Mesendoderm (in vitro differentiated cells): Measurements from ENCODE around the gene GAPVD1.
A peak's percentile ranks its signal among the peaks of the same experiment; 100 is the strongest.
"Not testable (repeated sequence)": the region's sequence is repeated elsewhere in the genome, so short reads cannot be mapped to it uniquely, and the experiment has no call there.

Experiments used
- DNase-seq: peaks from one replicate; pipeline ENCODE4 v3.0.0; 2013
- H2AK5ac ChIP-seq: 2 replicates; pipeline ENCODE4 v1.6.1; 2013; ENCODE audit warnings: low read length, inconsistent platforms
- H2BK120ac ChIP-seq: 2 replicates; pipeline ENCODE4 v1.6.1; 2013; ENCODE audit warnings: low read depth, mild to moderate bottlenecking, low read length, moderate library complexity, mixed read lengths
- H2BK15ac ChIP-seq: replicated peaks from 2 replicates; pipeline ENCODE4 v1.6.1; 2013; ENCODE audit warnings: low read depth, mild to moderate bottlenecking, moderate library complexity
- H2BK5ac ChIP-seq: 2 replicates; pipeline ENCODE4 v1.6.1; 2013; ENCODE audit warnings: low read length, inconsistent platforms
- H3K18ac ChIP-seq: 2 replicates; pipeline ENCODE4 v1.6.1; 2013; ENCODE audit warnings: mild to moderate bottlenecking, low read length, mixed read lengths
- H3K23ac ChIP-seq: one replicate; pipeline ENCODE4 v1.6.1; 2013; ENCODE audit warnings: low read length
- H3K27ac ChIP-seq: 2 replicates; pipeline ENCODE4 v1.5.1; 2013; ENCODE audit warnings: low read depth, mild to moderate bottlenecking, inconsistent platforms, low read length, moderate library complexity
- H3K27me3 ChIP-seq: 2 replicates; pipeline ENCODE4 v1.6.1; 2013; ENCODE audit warnings: low read length, control low read depth, mild to moderate bottlenecking, inconsistent platforms; ENCODE audit not compliant: insufficient read depth, poor library complexity
- H3K36me3 ChIP-seq: 2 replicates; pipeline ENCODE4 v1.6.1; 2013; ENCODE audit warnings: low read length, inconsistent platforms; ENCODE audit not compliant: control insufficient read depth, insufficient read depth
- H3K4ac ChIP-seq: one replicate; pipeline ENCODE4 v1.6.1; 2013; ENCODE audit warnings: low read depth, mild to moderate bottlenecking, low read length, moderate library complexity
- H3K4me1 ChIP-seq: 2 replicates; pipeline ENCODE4 v1.6.1; 2013; ENCODE audit warnings: low read depth, low read length, inconsistent platforms; ENCODE audit not compliant: control insufficient read depth
- H3K4me2 ChIP-seq: 2 replicates; pipeline ENCODE4 v1.6.1; 2013; ENCODE audit warnings: low read length
- H3K4me3 ChIP-seq: 2 replicates; pipeline ENCODE4 v1.5.1; 2013; ENCODE audit warnings: mild to moderate bottlenecking, low read length
- H3K56ac ChIP-seq: one replicate; pipeline ENCODE4 v1.6.1; 2013; ENCODE audit warnings: low read length
- H3K79me1 ChIP-seq: 2 replicates; pipeline ENCODE4 v1.6.1; 2013; ENCODE audit warnings: low read length, inconsistent platforms
- H3K79me2 ChIP-seq: 2 replicates; pipeline ENCODE4 v1.6.1; 2013; ENCODE audit warnings: mild to moderate bottlenecking, low read length; ENCODE audit not compliant: control insufficient read depth, insufficient read depth
- H3K9ac ChIP-seq: 2 replicates; pipeline ENCODE4 v1.6.1; 2013; ENCODE audit warnings: low read length, inconsistent platforms
- H4K5ac ChIP-seq: one replicate; pipeline ENCODE4 v1.6.1; 2013; ENCODE audit warnings: low read length
- H4K8ac ChIP-seq: one replicate; pipeline ENCODE4 v1.6.1; 2013; ENCODE audit warnings: low read depth, mild to moderate bottlenecking, control low read depth, low read length, moderate library complexity
- WGBS: extraction: QIAGEN DNeasy Blood & Tissue Kit; methylation state at CpG from one replicate; pipeline ENCODE4 v1.1.7; 2013; ENCODE audit warnings: low lambda C conversion rate, missing lambda C conversion rate; ENCODE audit not compliant: insufficient coverage; ENCODE audit errors: extremely low coverage; 5-methylcytosine and 5-hydroxymethylcytosine counted together

GAPVD1 gene

DNA sequence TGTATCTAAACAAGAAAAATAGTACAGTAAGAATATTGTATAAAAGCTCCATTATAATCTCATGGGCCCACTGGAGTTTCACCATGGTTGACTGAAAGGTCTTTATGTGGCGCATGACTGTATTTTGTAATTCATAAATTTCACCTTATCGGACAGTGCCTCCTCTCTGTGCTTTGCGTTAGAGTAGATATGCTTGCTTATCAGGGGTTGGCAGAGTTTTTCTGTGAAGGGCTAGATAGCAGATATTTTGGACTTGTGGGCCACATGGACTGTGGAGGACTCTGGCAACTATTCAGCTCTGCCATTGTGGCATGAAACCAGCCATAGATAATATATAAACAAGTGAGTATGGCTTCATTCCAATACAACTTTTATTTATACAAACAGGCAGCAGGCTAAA is 23.2 kb downstream of the GAPVD1 start:
- H3K23ac ChIP-seq = no peak overlapping the region
- H3K36me3 ChIP-seq = no peaks in the 10 kb centered on the region
- no peak overlapping the region for H4K8ac ChIP-seq
- no peak overlapping the region for H3K27ac ChIP-seq
- no peak overlapping the region for H2BK5ac ChIP-seq
- H3K4me2 ChIP-seq = no peak overlapping the region
- H3K79me1 ChIP-seq = peaks cover 6% of the 10 kb centered on the region
- H4K5ac ChIP-seq = no peak overlapping the region
- no peak overlapping the region for H2BK120ac ChIP-seq
- no peak overlapping the region for H2BK15ac ChIP-seq
- no peaks in the 10 kb centered on the region for H3K27me3 ChIP-seq
- no peak for DNase-seq
- no peak overlapping the region for H3K56ac ChIP-seq
- H3K4me1 ChIP-seq = no peaks in the 10 kb centered on the region
- no peak overlapping the region for H3K4me3 ChIP-seq
- H3K18ac ChIP-seq = no peak overlapping the region
- no peak overlapping the region for H2AK5ac ChIP-seq
- H3K9ac ChIP-seq = no peak overlapping the region
- no peaks in the 10 kb centered on the region for H3K79me2 ChIP-seq
- no peak overlapping the region for H3K4ac ChIP-seq
- no CpG with 5 or more reads among the region's 3 CpGs for WGBS

GRCh38 chr9:125286935-125287433 is 25.4 kb downstream of the GAPVD1 start:
- H3K56ac ChIP-seq, DNase-seq: not testable (repeated sequence)
- no CpG with 5 or more reads among the region's 7 CpGs for WGBS

GRCh38 chr9:125293134-125293533 is 31.5 kb downstream of the GAPVD1 start:
- no peak overlapping the region for H3K4me2 ChIP-seq
- no peak overlapping the region for H2BK120ac ChIP-seq
- no peak overlapping the region for H2BK5ac ChIP-seq
- H3K79me2 ChIP-seq = peaks cover 2% of the 10 kb centered on the region
- no peak overlapping the region for H3K9ac ChIP-seq
- H3K4me1 ChIP-seq = no peaks in the 10 kb centered on the region
- H3K27me3 ChIP-seq = no peaks in the 10 kb centered on the region
- DNase-seq = no peak
- no peak overlapping the region for H3K4ac ChIP-seq
- no peak overlapping the region for H4K5ac ChIP-seq
- no peak overlapping the region for H3K18ac ChIP-seq
- no peak overlapping the region for H2BK15ac ChIP-seq
- H3K79me1 ChIP-seq = peaks cover 13% of the 10 kb centered on the region
- no peaks in the 10 kb centered on the region for H3K36me3 ChIP-seq
- H4K8ac ChIP-seq = no peak overlapping the region
- H2AK5ac ChIP-seq = no peak overlapping the region
- H3K4me3 ChIP-seq = no peak overlapping the region
- H3K23ac ChIP-seq = no peak overlapping the region
- H3K56ac ChIP-seq = no peak overlapping the region
- no peak overlapping the region for H3K27ac ChIP-seq

More at GRCh38 chr9:125286935-125287433, 25.4 kb downstream of the GAPVD1 start:
- H3K4me1 ChIP-seq, H3K27ac ChIP-seq, H3K4me2 ChIP-seq, H3K18ac ChIP-seq, H2BK15ac ChIP-seq, H4K5ac ChIP-seq, H3K9ac ChIP-seq, H4K8ac ChIP-seq, H3K36me3 ChIP-seq, H2BK5ac ChIP-seq, H2AK5ac ChIP-seq, H3K4ac ChIP-seq, H3K4me3 ChIP-seq, H3K27me3 ChIP-seq, H3K79me2 ChIP-seq, H3K23ac ChIP-seq, H2BK120ac ChIP-seq: not testable (repeated sequence)
- H3K79me1 ChIP-seq = peaks cover 11% of the 10 kb centered on the region

DNA sequence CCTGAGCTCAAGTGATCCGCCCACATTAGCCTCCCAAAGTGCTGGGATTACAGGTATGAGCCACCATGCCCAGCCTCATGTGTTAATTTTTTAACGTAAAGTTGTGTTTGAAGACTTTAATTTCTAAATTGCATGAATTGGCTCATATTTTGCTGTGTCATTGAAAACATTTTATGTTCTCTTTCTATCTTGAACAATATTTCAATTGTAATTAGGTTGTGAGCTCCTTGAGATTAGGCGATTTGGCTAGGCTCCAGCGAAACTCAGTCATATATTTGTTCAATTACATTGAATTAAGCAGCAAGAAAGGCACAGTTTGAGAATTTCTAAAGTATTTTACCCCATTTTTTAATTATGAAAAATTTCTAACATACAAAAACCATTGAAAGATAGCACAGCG is 34.0 kb downstream of the GAPVD1 start:
- Histone ChIP-seq H3K23ac (no peak overlapping the region), H3K27me3 (no peaks in the 10 kb centered on the region), H3K4me1 (no peaks in the 10 kb centered on the region), H3K18ac (no peak overlapping the region), H3K4me2 (no peak overlapping the region), H2BK120ac (no peak overlapping the region), H3K56ac (no peak overlapping the region), H3K9ac (no peak overlapping the region), H2AK5ac (no peak overlapping the region), H2BK15ac (no peak overlapping the region), H4K5ac (no peak overlapping the region), H3K36me3 (no peaks in the 10 kb centered on the region), H2BK5ac (no peak overlapping the region), H3K79me1 (peaks cover 8% of the 10 kb centered on the region), H3K4me3 (no peak overlapping the region), H3K79me2 (peaks cover 2% of the 10 kb centered on the region), H4K8ac (no peak overlapping the region), H3K4ac (no peak overlapping the region), H3K27ac (no peak overlapping the region)
- 100% methylated on average over 1 of the region's 5 CpGs for WGBS
- DNase-seq = no peak

DNA sequence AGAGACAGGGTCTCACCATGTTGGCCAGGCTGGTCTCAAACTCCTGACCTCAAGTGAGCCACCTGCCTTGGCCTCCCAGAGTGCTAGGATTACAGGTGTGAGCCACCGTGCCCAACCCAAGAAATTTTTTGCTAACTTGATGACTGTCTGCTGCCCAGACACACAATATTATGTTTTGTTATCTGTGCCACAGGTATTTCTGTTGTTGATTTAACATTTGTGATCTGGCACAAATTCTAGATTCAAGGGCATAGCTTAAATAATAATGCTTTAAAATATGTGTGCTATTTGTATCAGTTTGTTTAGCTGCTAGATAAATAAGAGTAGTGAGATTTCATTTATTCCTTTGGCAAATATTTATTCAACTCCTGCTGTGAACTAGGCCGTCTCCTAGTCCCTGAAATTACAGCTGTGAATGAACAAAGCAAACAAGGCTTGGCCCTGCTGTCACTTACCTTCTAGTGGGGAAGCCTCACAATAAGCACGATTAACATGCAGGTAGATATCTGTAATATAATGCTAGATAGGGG is 35.3 kb downstream of the GAPVD1 start:
- no peak overlapping the region for H3K9ac ChIP-seq
- no peak overlapping the region for H3K18ac ChIP-seq
- no peak overlapping the region for H2AK5ac ChIP-seq
- no CpG with 5 or more reads among the region's 3 CpGs for WGBS
- H4K8ac ChIP-seq = no peak overlapping the region
- H3K79me2 ChIP-seq = no peaks in the 10 kb centered on the region
- no peak overlapping the region for H3K27ac ChIP-seq
- H3K4me1 ChIP-seq = no peaks in the 10 kb centered on the region
- DNase-seq = peak; percentile 22
- H3K36me3 ChIP-seq = no peaks in the 10 kb centered on the region
- H3K4me2 ChIP-seq = no peak overlapping the region
- H3K4me3 ChIP-seq = no peak overlapping the region
- H3K4ac ChIP-seq = no peak overlapping the region
- H3K27me3 ChIP-seq = no peaks in the 10 kb centered on the region
- H4K5ac ChIP-seq = no peak overlapping the region
- no peak overlapping the region for H2BK120ac ChIP-seq
- H3K23ac ChIP-seq = no peak overlapping the region
- no peak overlapping the region for H2BK5ac ChIP-seq
- H3K56ac ChIP-seq = no peak overlapping the region
- H2BK15ac ChIP-seq = no peak overlapping the region
- H3K79me1 ChIP-seq = peaks cover 3% of the 10 kb centered on the region

GRCh38 chr9:125297917-125298316 is 36.3 kb downstream of the GAPVD1 start:
- no peak overlapping the region for H3K23ac ChIP-seq
- H4K8ac ChIP-seq = no peak overlapping the region
- no peak overlapping the region for H3K27ac ChIP-seq
- H3K36me3 ChIP-seq = no peaks in the 10 kb centered on the region
- WGBS = no CpG with 5 or more reads among the region's 7 CpGs
- DNase-seq = no peak
- no peak overlapping the region for H3K9ac ChIP-seq
- no peak overlapping the region for H3K4me2 ChIP-seq
- H2AK5ac ChIP-seq = no peak overlapping the region
- H3K27me3 ChIP-seq = no peaks in the 10 kb centered on the region
- no peak overlapping the region for H2BK5ac ChIP-seq
- H3K79me1 ChIP-seq = peaks cover 3% of the 10 kb centered on the region
- no peak overlapping the region for H3K18ac ChIP-seq
- H3K4me1 ChIP-seq = no peaks in the 10 kb centered on the region
- H3K56ac ChIP-seq = no peak overlapping the region
- H2BK15ac ChIP-seq = no peak overlapping the region
- H3K79me2 ChIP-seq = no peaks in the 10 kb centered on the region
- no peak overlapping the region for H3K4me3 ChIP-seq
- H2BK120ac ChIP-seq = no peak overlapping the region
- no peak overlapping the region for H3K4ac ChIP-seq
- no peak overlapping the region for H4K5ac ChIP-seq
